Measurements from ENCODE around the gene MKLN1.
"Not testable (repeated sequence)": the region's sequence is repeated elsewhere in the genome, so short reads cannot be mapped to it uniquely, and the experiment has no call there.

MKLN1 gene

DNA sequence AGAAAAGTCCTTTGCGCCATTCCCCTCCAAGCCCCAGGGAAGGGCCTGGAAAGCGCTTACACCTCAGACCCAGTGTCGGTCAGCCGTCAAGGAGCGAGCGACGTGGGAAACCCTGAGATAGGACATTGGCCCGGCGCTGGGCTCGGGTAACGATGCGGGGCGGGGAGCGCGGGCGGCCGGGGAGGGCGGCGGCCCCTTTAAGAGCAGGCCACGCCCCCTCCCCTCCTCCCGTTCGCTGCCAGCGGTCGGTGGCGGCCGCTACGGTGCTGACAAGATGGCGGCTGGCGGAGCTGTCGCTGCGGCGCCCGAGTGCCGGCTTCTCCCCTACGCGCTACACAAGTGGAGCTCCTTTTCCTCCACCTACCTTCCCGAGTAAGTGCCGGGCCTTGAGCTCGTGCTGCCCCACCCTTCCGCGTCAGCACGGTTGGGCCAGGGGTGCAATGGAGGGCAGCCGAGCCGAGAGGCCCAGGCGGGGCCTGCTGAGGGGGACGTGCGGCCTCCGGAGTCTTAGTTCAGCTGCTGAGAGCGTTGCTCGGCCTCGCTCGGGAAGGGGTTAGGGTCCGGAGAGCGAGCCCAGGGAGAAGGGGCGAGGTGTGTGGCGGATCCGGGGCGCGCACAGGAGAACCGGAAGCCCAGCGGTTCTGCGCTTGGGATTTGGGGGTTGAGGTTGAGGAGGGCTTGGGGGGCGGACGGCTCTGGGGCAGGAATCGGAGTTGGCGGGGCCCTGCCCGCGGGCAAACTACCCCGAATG, at the start of gene MKLN1:
TSS of gene MKLN1 (plus strand) at position 251 of the 751 bp plus-strand sequence. CDS start at position 275, 24 bp downstream.
- peak; percentile 90 for DNase-seq (ENCODE audit: low spot score)

DNA sequence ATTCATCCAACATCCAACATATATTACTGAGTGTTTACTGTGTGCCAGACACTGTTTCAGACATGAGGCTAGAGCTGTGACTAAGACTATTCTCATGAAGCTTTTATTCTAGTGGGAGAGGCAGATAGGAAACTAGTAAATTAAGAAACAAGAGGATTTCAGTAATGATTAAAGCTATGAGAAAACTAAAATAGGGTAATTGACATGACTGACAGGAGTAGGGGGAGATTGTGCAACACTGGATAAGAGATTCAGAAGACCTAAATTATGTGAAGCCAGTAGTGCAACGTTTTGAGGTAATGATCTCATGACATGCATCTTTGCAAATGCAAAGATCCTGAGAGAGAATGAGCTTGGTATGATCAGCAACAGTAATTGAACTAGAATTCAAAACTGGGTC, 48.6 kb upstream of the MKLN1 start:
- DNase-seq (ENCODE audit: low spot score): no peak

DNA sequence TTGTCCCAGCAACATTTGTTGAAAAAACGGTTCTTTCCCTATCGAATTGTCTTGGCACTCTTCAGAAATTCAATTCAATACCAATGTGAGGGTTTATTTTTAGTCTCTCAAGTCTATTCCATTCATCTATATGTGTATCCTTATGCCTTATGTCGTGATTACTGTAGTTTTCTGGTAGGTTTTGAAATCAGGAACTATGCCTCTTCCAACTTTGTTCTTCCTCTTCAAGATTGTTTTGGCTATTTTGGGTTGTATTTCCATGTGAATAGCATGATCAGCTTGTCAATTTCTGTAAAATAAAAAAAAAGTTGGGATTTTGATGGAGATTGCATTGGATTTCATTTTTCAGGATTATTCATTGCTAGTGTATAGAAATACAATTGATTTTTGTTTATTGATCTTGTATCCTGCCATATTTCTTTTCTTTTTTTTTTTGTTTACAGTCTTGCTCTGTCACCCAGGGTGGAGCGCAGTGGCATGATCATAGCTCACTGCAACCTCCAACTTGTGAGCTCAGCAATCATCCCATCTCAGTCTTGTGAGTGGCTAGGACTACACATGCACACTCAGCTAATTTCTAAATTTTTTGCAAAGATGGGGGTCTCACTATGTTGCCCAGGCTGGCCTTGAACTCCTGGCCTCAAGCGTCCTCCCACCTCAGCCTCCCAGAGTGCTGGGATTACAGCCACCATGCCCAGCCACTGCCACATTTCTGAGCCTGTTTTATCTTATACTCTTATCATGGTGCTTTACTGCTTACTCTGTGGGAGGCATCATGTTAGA, 46.2 kb upstream of the MKLN1 start:
- DNase-seq (ENCODE audit: low spot score): no peak

DNA sequence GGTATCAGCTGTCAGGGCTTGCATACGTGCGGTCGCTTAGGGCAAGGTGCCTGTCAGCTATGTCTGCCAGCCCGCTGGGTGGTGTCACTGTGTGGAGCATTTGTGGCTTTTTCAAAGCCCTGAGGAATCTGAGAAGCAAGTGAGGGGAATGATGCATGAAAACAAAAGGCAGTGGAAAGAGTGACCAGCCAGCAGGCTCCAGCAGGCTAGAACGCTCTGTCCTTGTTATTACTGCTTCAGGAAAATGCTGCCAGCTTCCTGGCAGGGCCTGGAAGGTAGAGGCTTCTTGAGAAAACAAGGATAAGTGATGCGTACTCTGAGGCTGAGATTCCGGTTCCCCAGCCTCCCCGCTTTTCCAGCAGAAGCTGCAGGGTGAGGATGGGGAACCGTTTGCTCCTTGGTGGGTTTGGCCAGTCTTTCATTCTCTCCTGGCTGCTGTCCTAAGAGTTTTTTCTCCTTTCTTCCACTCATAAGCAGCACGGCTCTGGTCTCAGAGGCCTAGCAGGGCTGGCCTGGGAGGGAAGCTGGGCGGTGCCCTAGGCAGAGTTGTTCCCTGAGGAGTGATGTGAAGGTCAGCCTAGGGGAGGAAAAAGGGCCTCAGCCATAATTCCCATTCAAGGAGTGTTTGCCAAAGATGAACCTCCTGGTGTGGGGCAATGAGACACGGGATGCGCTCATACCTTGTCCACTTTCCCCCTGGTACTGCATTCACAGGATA, 42.8 kb upstream of the MKLN1 start:
- DNase-seq (ENCODE audit: low spot score): peak; percentile 51

DNA sequence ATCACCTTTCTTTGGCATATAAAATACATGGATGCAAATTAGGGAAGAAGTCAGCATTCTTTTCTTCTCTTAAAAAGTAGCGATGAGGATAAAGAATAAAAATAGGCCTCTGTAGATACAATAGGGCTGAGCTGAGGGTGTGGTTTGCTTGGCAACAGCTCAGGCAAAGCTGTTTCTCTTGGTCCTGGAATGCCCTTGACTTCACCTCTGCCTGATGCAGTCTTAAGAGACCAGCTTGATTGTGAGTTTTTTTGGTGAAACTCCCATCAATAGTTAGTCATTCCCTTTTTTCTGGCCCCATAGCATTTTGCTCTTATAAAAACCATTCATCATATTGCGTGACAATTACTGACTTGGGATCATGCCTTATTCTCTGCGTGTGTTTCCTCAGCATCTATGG, 42.1 kb upstream of the MKLN1 start:
- no peak for DNase-seq (ENCODE audit: low spot score)

DNA sequence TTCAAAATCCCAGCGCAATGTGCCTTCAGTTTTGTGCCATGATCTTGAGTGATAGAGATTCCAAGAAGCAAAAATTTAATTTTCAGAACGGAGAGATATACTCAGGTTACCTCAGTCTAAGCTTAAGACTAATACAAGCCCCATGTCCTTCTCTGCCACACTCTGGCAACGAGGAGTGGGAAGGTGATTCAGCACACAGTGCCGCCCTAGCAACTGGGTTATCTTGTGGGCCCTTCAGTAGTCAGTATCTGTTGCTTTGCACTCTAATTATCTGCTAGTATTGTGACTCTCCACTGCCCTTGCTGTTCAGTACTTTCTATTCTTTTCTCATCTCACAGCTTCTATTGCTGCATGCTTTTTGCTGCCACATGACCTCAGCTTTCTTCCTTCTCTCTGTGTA, 39.2 kb upstream of the MKLN1 start:
- DNase-seq (ENCODE audit: low spot score): no peak

DNA sequence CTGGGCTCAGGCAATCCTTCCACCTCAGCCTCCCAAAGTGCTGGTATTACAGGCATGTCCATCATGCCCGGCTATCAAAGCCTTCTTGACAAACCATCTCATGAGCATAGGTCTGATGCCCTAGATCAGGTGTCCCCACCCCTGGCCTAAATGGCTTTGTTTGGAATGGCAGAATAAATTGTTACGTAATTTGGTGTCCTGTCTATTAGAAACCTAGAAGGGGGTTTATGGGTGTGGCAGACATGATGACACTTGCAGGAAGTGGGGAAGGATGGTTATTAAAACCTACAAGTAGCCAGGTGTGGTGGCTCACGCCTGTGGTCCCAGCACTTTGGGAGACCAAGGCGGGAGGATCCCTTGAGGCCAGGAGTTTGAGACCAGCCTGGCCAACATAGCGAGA, 38.6 kb upstream of the MKLN1 start:
- DNase-seq (ENCODE audit: low spot score): no peak

DNA sequence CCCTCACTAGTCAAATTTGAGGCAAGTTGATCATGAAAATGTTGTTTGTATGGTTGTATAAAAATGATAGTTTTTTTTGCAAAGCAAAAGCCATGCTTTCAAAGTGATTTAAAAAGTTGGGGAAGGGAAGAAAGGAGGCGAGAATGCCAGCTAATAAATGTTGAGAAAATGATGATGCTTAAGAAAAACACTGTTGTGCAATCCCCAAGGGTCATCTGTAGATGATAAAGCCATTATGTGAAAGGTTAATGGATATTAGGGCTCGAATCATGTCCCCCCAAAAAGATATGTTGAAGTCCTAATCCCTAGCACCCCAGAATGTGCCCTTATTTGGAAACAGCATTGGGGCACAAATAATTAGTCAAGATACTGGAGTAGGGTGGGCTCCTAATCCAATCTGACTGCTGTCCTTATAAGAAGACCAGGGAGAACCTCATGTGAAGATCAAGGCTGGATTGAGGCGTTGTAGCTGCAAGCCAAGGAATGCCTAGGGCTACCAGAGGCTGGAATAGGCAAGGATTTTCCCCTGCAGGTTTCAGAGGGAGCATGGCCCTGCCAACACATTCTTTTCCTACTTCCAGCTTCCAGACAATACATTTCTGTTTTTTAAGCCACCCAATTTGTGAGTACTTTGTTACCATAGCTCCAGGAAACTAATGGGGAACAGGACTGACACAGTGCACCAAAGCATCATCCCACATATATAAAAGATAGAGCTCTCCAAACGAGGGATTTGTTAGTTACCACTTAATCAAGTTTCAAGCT, 35.4 kb upstream of the MKLN1 start:
- DNase-seq (ENCODE audit: low spot score): no peak

DNA sequence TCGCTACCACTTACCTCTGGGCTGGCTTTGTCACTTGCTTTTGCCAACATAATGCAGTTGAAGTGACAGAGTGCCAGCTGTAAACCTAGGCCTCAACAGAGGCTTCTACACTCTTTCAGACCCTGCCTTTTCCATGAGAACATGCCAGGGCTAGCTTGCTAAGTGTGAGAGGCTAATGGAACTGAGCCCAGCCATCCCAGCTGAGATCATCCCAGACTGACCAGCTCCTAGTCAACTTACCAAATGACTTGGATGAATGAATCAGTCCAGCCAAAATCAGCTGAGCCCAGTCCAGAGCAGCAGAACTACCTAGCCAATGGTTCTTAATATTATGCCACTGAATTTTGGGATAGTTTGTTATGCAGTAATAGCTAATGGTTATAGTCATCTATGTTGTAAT, 34.7 kb upstream of the MKLN1 start:
- DNase-seq (ENCODE audit: low spot score): no peak

DNA sequence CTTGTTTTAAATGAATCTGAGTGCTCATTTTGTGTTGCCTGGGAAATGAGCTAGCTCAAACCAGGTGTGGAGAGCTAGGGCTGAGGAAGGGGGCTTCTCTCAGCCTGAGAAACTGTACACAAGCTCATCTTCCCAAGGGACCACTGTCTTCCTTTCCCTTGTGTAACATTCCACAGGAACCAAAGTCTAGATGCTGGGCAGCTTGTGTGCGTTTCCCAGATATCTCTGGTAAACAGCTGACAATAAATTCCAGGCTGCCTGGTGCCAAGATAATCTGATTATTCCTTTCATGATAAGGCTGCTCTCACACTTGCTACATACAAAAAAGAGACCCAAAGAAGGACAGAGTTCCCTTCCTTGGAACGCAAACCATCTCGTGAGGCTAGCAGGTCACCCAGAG, 33.1 kb upstream of the MKLN1 start:
- no peak for DNase-seq (ENCODE audit: low spot score)

DNA sequence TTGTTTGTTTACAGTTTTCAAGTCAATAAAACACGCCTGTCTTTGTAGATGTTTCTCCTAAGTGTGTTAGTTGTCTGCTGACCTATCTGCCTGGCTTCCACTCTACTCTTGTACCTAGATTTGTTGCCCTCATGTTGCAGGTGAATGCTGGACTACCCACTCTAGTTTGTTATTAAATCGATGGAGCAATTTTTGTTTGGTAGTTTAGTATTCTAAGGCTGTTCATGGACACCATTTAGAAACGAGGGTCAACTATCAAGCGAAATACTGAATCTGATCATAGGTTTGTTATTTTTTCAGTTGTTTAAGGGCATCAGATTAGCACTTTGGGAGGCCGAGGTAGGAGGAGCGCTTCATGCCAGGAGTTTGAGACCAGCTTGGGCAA, 29.1 kb upstream of the MKLN1 start:
- DNase-seq (ENCODE audit: low spot score): no peak

DNA sequence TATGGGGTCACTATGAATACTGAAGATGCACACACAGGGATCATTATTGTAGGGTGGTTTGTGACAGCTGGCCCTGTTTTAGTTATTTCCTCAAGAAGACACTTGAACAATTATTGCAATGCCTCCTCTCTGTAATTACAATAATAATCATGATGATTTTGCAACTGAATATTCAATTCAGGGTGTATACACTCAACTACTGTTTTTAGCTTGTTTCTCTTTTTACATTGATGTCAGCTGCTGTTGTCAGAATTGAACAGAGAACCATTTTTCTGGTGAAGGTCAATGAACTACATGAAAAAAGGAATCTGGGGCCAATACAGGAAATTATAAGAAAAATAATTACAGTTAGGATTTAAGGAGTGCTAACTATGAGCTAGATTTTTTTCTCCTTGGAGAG, 28.6 kb upstream of the MKLN1 start:
- DNase-seq (ENCODE audit: low spot score): no peak

DNA sequence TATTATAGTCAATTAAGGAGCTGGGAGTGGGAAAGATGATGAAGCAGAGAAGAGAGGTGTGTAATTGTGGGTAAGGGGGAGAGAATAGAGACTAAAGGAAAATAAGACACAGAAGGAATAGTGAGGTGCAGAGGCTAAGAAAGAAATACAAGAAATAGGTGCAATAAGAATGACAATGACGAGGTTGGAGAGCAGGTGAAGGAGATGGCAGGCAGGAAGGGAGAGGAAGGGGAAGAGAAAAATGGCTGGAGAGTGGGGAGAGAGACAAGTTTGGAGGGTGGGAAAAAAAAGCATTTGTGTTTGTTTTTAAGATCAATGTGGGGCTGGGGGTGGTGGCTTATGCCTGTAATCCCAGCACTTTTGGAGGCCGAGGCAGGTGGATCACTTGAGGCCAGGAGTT, 27.6 kb upstream of the MKLN1 start:
- no peak for DNase-seq (ENCODE audit: low spot score)

DNA sequence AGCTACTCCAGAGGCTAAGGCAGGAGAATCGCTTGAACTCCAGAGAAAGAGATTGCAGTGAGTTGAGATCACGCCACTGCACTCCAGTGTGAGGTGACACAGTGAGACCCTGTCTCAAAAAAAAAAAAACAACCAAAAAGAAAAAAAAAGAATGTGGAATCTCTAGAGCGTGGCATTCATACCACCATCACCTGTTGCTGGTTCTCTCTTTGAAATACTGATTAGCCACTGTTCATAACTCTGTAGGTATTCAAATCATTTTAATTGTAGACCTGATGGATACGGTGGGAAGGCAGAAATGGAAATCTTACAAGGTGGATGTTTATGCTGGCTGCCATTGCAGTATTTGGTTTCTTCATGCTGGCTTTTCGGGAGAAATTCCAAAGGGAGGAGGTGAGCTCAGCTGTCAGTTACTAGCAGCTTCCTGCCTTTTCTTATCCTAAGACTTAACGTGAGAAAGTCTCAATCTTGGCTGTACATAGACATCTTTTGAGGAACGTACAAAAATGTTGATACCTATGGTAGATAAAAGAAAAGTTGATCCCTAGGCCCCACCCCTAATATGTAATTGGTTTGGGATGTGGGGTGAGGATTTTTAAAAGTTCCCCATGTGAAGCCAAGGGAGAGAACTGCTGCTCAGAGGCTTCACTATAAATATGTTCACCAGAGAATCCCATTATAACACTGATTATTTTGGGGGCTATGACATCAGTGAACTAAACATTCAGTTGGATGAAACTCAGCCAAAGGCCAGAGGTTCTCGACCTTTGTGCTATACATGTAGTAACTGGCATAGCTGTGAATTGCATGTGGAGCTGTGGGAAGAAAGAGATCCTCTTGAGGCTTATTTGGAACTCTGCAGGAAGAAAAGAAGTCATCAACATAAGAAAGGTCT, 26.9 kb upstream of the MKLN1 start:
- no peak for DNase-seq (ENCODE audit: low spot score)

DNA sequence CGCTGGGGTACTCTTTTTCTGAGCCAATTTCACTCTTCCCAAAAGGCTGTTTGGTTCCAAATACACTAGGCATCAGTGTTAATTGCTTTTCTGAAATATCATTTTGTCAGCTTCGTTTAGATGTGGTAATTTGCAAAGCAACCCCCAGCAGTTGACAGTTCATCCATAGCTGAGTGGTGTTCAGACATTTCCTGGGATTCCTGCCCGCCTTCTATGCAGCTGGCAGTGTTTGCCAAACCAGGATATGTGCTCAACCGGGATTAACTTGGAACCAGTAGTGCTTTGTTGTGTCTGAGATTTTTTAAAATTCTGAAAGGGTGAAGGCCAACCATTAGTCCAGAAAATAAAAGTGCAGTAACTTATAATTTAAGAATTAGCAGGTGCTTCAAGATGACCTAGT, 25.2 kb upstream of the MKLN1 start:
- DNase-seq (ENCODE audit: low spot score): no peak

DNA sequence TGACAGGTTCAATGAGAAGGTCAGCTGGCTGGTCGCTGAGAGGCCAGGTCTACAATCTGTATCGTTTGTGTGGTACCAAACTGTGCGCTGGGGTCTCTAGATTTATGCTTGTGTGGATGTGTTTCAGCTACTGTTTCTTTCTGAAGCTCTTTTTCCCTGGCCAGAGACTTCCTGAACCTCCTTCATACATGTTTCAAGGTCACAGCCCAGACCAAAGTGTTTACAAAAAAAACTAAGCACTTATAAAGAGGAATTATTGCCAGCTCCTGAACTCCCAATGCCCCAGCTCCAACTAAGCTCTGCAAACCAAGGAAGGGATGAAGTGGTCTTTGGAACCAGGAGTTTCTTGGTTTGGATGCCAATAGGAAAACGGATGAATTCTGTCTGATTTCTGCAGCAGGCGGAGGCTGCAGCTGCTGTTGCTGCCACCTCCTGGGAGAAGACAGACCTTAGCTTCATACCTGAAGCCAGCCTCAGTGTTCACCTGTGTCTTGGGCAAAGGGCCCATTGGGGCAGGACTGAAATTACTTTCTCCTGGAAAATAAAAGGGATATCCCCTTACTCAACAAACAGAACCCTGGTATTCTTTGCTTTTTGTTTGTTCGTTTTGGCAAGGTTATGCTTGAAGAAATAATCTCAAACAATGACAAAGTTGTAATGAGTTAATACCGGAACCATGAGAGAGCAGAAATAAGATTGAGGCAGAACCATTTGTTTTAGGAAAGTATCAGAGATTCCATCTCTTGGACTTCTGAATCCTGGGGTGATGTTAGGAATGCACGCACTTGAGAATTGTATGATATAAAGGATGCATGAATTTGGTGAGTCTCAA, 24.6 kb upstream of the MKLN1 start:
- DNase-seq (ENCODE audit: low spot score): no peak

DNA sequence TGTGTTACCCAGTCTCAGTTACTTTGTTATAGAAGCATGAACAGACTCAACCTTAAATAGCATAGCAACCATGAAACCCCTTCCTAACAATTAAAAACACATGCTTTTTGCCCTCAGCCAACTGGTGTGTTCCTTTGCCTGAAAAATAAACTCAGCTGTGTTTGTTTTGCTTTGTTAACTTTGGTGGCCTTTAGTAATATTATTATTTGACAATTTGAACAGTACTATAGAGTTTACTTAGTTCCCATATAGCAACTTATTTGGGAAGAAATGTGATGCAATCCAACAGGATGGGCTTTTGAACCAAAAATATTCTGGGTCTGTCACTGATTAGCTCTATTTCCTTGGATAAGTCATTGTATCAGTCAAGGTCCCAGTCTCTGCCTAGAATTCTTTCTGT, 22.5 kb upstream of the MKLN1 start:
- no peak for DNase-seq (ENCODE audit: low spot score)

DNA sequence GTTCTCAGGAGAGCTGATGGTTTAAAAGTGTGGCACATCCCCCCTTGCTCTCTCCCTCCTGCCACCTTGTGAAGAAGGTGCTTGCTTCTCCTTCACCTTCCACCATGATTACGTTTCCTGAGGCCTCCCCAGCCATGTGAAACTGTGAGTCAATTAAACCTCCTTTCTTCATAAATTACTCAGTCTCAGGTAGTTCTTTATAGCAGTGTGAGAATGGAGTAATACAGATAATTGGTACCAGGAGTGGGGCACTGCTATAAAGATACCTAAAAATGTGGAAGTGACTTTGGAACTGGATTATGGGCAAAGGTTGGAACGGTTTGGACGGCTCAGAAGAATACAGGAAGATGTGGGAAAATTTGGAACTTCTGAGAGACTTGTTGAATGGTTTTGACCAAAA, 21.6 kb upstream of the MKLN1 start:
- not testable (repeated sequence) for DNase-seq (ENCODE audit: low spot score)

DNA sequence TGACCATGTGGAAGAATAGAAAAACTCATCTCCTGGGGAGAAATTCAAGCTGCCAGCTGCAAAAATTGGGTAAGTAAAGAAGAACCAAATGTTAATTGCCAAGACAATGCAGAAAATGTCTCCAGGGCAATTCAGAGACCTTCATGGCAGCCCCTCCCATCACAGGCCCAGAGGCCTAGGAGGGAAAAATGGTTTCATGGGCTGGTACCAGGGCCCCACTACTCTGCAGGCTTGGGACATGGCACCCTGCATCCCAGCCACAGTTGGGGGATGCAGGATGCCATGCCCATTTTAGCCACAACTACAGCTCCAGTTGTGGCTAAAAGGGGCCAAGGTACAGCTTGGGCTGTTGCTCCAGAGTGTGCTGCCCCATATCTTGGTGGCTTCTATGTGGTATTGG, 20.9 kb upstream of the MKLN1 start:
- no peak for DNase-seq (ENCODE audit: low spot score)

DNA sequence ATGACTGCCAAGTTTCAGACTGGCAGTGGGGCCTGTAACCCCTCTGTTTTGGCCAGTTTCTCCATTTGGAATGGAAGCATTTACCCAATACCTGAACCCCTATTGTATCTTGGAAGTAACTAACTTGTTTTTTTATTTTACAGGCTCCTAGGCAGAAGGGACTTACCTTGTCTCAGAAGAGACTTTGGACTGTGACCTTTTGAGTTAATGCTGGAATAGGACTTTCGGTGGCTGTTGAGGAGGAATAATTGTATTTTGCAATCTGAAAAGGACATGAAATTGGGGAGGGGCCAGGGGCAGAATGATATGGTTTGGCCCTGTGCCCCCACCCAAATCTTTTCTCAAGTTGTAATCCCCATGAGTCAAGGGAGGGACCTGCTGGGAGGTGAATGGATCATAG, 20.0 kb upstream of the MKLN1 start:
- DNase-seq (ENCODE audit: low spot score): no peak
